BJ (cell line): ENCODE data around the gene KLHL29. TPM values are rescaled to one million over a fixed set of nuclear protein-coding genes. Genes with fewer than 3 reads are reported as not detected.

Source experiments
- CTCF ChIA-PET: fragments of 350-600 bp; formaldehyde crosslinking; extraction: SDS; loops from one replicate; lab custom pipeline; 2021; ENCODE audit warnings: antibody characterized with exemption, inconsistent platforms; lab: Yijun Ruan, JAX
- POLR2A ChIA-PET: fragments of 300-600 bp; sonication (Branson Sonifier 250); formaldehyde crosslinking; extraction: SDS; loops from one replicate; lab custom pipeline; 2021; ENCODE audit warnings: antibody characterized with exemption; lab: Charles Lee
- DNase-seq: peaks from one replicate; pipeline ENCODE4 v3.0.0-alpha.2; 2011; ENCODE audit warnings: low read depth
- H3K27me3 ChIP-seq: 2 replicates; pipeline ENCODE4 v1.6.0; 2011; ENCODE audit warnings: low read length; ENCODE audit not compliant: control insufficient read depth, insufficient read depth
- H3K36me3 ChIP-seq: 2 replicates; pipeline ENCODE4 v1.5.1; 2011; ENCODE audit warnings: low read length; ENCODE audit not compliant: control insufficient read depth, insufficient read depth
- H3K4me3 ChIP-seq: 2 replicates; pipeline ENCODE4 v1.5.1; 2011; ENCODE audit warnings: low read depth, mild to moderate bottlenecking, control low read depth, low read length
- CTCF ChIP-seq: IDR thresholded peaks from 2 replicates; pipeline ENCODE4 v1.5.1; 2011; ENCODE audit warnings: low read depth, mild to moderate bottlenecking, control low read depth, inconsistent platforms, low read length, moderate library complexity; ENCODE audit not compliant: insufficient read depth
- polyA plus RNA-seq: library from polyadenylated mRNA; depleted of rRNA; stranded (reverse); fragments of >200 nt; gene quantifications from 2 replicates; pipeline ENCODE4 v1.2.3, GENCODE V29; 2011

The KLHL29 gene
- polyA plus RNA-seq, 1 experiment = 10.0 TPM

- no peak overlapping the region for H3K4me3 ChIP-seq
- CTCF ChIA-PET = interaction anchor here (0.6 kb wide), 2 partner anchors 38 to 149 kb away, joined by 3 to 4 read pairs; no protein-coding TSS in a partner anchor
- no peak for DNase-seq
- POLR2A ChIA-PET = no interaction called here
- H3K36me3 ChIP-seq = peaks cover 30% of the 10 kb centered on the region
- no peak for TF ChIP-seq CTCF
- H3K27me3 ChIP-seq = no peaks in the 10 kb centered on the region
Observed at GRCh38 chr2:23698721-23699579, 314.0 kb downstream of the KLHL29 start.

- H3K36me3 ChIP-seq = peaks cover 30% of the 10 kb centered on the region
- no peak overlapping the region for H3K4me3 ChIP-seq
- no peak for TF ChIP-seq CTCF
- POLR2A ChIA-PET = no interaction called here
- no peak for DNase-seq
- H3K27me3 ChIP-seq = no peaks in the 10 kb centered on the region
- CTCF ChIA-PET = interaction anchor here (0.6 kb wide), 1 partner anchor 148 kb away, joined by 4 read pairs; no protein-coding TSS in a partner anchor
Observed at GRCh38 chr2:23699580-23699925, 314.6 kb downstream of the KLHL29 start.

- ChIA-PET CTCF (no interaction called here), POLR2A (no interaction called here)
- DNase-seq = no peak
- no peak for TF ChIP-seq CTCF
- Histone ChIP-seq H3K4me3 (no peak overlapping the region), H3K36me3 (peaks cover 29% of the 10 kb centered on the region), H3K27me3 (no peaks in the 10 kb centered on the region)
Observed at GRCh38 chr2:23700627-23701026, 315.6 kb downstream of the KLHL29 start.

- no peak for DNase-seq
- no peak for TF ChIP-seq CTCF
- ChIA-PET CTCF (interaction anchor here (1.0 kb wide), 1 partner anchor 10 kb away, joined by 4 read pairs; no protein-coding TSS in a partner anchor), POLR2A (no interaction called here)
- H3K36me3 ChIP-seq = peaks cover 25% of the 10 kb centered on the region
- H3K4me3 ChIP-seq = no peak overlapping the region
- no peaks in the 10 kb centered on the region for H3K27me3 ChIP-seq
Observed at GRCh38 chr2:23703037-23703582, 318.1 kb downstream of the KLHL29 start.

- no peak for TF ChIP-seq CTCF
- CTCF ChIA-PET = interaction anchor here (1.0 kb wide), 1 partner anchor 11 kb away, joined by 4 read pairs; no protein-coding TSS in a partner anchor
- POLR2A ChIA-PET = no interaction called here
- no peak for DNase-seq
- H3K36me3 ChIP-seq = peaks cover 24% of the 10 kb centered on the region
- H3K27me3 ChIP-seq = no peaks in the 10 kb centered on the region
- no peak overlapping the region for H3K4me3 ChIP-seq
Observed at GRCh38 chr2:23703583-23704385, 318.8 kb downstream of the KLHL29 start.
